Activated CD4-positive, alpha-beta T cell treated with anti-CD3 and anti-CD28 coated beads for 4 hours (primary cell): ENCODE data around the gene GALNT2.

Experiments
- DNase-seq, 2 donors: peaks; one replicate each; pipeline ENCODE4 v3.0.0-alpha.2; 2020

The GALNT2 gene

DNA sequence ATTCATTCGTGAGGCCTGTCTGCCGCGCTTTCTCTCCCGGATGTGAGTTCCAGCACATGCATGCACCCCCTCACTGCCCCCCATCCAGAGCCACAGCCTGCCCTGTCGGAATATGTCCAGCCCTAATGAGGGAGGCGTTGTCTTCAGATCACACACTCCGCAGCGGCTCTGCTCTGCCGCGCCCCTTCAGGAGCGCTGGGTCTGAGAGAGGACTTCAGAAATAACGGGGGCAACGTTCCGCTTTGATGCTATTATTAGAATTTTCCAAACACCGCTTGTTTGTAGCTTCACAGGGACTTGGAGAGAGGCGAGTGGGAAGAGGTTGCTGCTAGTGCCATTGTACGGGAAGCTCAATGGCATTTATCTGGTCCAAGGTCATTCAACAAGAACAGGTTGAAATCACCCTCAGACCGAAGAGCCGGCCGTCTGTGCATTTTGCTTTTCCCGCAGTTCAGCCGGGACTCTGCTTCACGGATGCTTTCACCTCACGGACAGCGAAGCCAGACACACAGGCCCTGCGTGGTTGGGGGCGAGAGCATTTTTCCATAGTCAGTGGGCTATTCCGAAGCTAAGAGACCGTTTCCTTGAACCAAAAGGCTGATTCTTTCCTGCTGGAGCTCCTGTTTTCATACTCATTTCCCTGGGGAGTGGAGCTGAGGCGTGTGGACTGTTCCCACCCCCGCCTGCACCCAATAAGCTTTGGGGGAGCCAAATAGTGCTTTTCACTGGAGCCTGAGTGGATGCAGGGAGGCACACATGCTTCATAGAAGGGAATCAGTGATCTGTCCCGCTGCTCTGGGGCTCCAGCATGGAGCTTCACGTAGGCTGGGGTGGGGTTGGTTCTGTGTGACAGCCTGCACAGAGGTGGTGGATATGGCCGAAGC is 69.7 kb downstream of the GALNT2 start:
- DNase-seq, result no peak

- DNase-seq, result no peak
Measured at GRCh38 chr1:230137337-230137815, 70.3 kb downstream of the GALNT2 start.

- DNase-seq, result no peak
Measured at GRCh38 chr1:230138561-230139239, 71.7 kb downstream of the GALNT2 start.

DNA sequence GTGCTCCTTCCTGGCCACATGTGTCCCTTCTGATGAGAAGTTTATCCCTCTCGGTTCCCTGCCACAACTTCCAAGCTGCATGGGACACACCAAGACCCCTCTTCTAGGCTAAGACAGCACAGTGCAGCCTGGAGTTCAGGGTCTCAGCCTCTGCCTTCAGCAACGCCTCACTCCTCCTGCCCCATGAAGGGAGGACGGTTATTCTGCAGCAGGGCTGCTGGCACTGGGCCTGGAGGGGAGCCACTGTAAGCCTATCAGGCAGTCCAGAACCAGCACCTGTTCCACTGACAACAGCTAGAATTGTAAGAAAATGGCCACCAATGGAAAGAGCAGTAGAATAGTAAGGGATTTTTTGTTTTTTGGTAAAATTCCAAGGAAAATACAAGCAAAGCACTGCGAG is 72.3 kb downstream of the GALNT2 start:
- DNase-seq, result no peak

- DNase-seq, result no peak
Measured at GRCh38 chr1:230139741-230140140, 72.7 kb downstream of the GALNT2 start.

DNA sequence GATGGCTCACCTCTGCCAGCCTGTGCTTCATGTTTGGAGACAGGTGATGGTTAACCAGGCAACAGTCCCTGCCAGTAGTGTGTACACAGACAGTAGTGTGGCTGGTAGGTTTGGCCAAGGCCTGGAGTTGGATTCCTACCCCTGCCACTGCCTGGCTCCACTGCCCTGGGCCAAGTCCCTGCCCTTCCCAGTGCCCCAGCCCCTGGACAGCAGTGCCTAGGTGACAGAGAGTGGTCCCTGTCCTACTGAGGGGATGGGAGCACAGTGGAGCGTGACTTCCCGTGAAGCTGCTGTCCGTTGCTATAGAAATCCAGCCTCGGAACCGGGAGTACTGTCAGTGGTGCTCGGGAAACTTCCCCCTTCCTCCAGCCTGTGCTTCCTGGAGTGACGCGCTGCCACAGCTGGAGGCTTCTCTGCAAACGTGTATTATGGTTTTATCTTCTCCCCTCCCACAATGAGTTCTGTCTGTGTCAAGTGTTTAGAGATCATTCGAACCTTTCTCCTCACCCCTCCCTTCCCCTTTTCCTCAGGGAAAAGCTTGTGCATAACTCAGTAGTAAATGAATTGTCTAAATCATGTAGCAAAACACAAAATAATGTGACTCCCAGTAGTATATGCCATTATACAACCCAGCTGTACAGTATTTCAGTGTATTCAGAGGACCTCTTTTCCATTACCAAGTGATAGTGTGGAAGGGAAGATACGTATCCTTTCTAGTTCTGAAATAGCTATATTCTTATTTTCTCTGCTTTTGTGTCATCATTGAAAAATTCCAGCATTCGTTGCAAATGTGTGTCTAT is 73.4 kb downstream of the GALNT2 start:
- DNase-seq, result no peak

- no peak for DNase-seq
Measured at GRCh38 chr1:230141021-230141648, 74.1 kb downstream of the GALNT2 start.

- no peak for DNase-seq
Measured at GRCh38 chr1:230141797-230142607, 75.0 kb downstream of the GALNT2 start.

- no peak for DNase-seq
Measured at GRCh38 chr1:230142608-230143210, 75.7 kb downstream of the GALNT2 start.

DNA sequence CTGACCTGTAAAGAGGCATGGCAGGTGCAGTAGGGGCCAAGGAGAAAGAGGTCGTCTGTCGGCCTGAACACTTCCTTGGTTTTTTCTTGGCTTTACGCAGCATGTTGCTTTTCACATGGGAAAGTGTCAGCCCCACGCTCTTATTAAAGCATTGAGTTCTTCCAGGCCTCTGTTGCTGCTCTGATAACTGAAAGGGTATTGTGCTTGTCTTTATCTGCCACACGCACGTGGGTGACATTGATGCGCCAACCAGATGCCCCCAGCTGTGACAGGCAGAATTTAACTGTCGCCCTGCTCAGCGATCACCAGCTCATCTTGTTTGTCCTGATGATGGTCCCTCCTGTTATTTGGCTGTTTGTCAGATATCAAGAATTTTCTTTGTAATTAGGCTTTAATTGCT is 76.5 kb downstream of the GALNT2 start:
- DNase-seq, result no peak

- DNase-seq, result no peak
Measured at GRCh38 chr1:230144010-230144614, 77.1 kb downstream of the GALNT2 start.

DNA sequence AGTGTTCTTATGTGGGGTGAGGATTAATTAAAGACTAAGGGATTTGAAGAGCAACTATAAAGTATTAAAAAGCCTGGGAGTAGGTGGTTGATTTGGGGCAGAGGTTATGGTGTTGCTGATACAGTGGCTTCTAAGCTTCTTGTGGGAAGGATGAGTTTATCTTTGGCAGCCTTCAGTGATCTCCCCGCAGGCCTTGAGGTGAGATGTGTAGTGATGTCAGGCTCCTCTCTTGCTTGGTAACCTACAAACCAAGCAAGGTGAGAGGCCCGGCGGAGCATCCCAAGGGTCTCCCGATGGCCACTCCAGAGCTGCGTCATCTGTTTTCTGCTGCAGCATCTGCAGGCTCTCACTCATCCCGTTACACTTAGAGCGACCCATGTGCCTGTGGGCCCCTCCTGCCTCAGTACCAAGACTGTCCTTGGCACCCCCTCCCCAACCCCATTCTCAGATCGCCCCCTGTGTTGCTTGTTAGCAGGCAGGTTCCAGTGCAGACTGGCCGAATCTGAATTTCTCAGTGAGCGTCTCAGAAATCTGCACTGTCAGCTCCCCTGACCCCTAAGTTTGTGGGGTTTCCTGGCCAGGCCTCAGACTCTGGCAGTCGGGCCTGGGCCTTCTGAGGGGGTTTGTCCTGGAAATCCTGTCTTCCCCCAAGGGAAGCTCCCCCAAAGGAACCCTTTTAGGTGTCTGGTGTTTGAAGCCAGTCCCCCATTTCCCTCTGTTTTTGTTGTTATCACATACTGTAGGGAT is 77.9 kb downstream of the GALNT2 start:
- no peak for DNase-seq

DNA sequence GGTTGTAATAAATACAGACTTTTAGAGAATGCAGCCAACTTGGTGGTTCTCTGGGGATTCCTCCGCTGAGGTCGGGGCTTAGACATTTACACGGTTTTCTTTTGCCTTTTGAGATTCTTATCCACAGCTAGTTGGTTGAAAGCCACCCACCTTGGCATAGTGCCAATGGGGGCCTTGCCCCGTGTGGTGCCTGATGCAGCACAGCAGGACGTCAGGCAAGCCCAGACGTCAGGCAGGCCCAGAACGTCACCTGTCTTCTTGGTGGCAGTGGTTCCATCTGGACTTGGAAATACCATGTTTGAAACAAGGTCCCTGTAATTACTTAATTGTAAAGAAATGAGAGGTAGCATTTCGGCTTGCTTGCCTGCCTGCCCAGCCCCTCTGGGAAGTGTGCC is 78.5 kb downstream of the GALNT2 start:
- DNase-seq, result no peak

DNA sequence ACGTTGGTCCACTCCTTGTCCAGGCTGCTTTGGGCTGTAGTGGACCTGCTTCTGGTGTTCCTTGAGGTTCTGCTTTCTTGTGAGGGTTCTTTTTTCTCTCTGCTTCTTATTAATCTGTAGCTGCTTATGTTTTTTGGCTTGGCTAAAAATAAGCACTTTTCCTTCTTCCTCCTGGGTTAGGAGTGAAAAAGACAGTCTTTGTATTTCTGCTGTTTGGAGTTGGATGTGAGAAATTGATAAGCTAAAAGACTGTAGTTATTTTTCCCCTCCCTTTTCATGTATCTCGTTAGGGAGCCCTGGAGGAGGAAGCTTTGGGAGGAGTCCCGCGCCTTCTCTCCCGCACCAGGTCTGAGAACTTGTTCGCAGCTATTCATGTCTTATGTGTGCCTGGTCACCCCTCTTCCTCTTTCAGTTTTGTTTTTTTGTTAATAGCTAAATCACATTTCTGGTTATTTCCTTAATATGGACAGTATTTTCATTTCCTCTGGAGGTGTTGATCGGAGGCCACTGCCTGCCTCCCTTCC is 79.0 kb downstream of the GALNT2 start:
- DNase-seq, result no peak

- no peak for DNase-seq
Measured at GRCh38 chr1:230146709-230147108, 79.7 kb downstream of the GALNT2 start.

DNA sequence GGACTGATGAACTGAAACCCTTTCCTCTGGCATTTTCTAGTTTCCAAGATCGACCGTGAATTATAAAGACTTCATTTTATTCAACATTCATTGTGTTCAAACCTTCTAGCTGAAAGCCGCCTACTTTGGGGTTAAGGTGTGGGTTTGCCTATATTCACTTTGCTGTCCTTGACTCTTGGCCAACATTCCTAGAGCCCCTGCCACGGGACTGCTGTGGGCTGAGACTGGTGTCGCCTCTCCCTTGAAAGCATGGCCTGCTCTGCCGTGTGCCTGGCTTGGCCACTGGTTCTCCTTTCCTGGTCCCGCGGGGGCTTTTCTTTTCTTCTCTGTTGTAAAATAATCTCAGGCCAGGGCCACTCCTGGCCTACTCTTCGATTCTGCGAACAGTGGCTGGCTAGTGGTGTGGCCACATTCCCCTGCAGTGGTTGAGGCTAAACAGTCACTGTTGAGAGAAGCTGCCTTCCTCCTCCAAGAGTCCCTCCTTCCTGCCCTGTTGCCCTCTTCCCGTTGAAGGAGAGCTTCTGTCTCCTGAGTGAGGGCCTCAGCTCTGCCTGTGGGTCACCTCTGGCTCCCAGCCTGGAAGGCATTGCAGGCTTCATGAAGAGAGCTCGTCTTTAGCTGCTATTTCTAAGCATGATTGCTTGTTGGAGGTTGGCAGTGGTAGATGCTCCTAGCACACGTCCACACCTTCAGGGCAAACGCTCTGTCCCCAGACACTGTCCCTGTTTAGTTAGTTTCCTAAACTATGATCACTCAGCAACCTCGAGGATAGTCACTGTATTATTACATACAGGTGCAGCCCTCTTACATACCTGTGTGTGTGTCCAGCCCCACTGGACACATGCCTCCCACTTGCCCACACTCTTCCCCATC is 80.5 kb downstream of the GALNT2 start:
- no peak for DNase-seq

DNA sequence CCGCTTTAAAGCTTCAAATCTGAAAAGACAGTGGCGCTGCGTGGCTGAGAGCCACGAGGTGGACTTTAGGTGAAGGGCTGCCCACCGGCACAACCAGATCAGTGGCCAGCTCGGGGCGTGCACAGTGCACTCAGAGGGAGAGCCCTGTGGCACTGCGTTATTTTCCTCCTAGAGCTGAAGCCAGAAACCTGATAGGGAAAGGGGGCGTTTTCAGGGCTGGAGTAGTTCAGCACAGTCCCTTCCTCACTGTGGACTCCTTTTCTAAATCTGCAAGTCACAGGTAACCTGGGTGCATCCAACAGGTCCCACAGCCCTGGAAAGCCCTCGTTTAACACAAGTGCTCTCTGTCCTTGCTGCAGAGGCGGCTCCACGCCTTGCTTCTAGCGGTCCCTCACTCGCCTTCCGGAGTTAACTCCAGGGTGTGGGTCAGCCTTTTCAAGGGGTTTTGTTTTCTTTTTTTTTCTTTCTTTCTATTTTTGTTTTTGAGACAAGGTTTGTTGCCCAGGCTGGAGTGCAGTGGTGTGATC is 81.2 kb downstream of the GALNT2 start:
- DNase-seq, result no peak

DNA sequence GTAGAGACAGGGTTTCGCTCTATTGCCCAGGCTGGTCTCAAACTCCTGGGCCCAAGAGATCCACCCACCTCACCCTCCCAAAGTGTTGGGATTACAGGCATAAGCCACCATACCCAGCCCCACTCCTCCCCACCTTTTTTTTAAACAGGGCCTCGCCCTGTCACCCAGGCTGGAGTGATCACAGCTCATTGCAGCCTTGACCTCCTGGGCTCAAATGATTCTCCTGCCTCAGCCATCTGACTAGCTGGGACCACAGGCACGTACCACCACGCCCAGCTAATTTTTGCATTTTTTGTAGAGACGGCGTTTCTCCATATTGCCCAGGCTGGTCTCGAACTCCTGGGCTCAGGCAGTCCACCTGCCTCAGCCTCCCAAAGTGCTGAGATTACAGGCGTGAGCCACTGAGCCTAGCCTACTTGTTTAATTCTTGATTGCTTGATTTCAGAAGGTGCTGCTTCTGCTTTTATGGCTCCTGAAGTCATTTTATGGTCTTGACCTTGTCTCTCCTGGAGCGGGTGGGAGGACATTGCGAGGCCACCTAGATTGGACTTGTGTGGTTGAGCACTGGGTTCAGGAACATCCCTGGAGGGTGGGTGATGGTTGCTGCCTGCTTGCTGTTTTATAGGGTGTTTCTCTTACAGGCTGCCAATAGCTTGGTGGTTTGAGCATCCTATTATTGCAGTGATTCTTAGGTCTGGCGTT is 81.9 kb downstream of the GALNT2 start:
- DNase-seq, result no peak
